Liver (tissue), 10 donors: Measurements from ENCODE around the gene LIPI. TPM values are rescaled to one million over a fixed set of nuclear protein-coding genes. Genes with fewer than 3 reads are reported as not detected.
"Not testable (repeated sequence)": the region's sequence is repeated elsewhere in the genome, so short reads cannot be mapped to it uniquely, and the experiment has no call there.

Experiments used
- DNase-seq: peaks from one replicate; pipeline ENCODE4 v3.0.0-alpha.2; 2017; ENCODE audit warnings: low spot score
- H3K27ac ChIP-seq, 2 donors: one replicate each; pipeline ENCODE4 v1.7.0; 2013; ENCODE audit warnings: inconsistent platforms in 2 of 2, low read length in 2 of 2, control low read depth in 1 of 2, low read depth in 1 of 2, mild to moderate bottlenecking in 1 of 2
- H3K27me3 ChIP-seq, 4 donors: one replicate each; pipeline versions ENCODE4 v1.6.1 to v1.7.0; 2013; ENCODE audit warnings: low read length in 3 of 4, inconsistent platforms in 1 of 4, mild to moderate bottlenecking in 1 of 4, moderate library complexity in 1 of 4; ENCODE audit not compliant: control insufficient read depth in 4 of 4, insufficient read depth in 4 of 4
- H3K36me3 ChIP-seq, 4 donors: one replicate each; pipeline versions ENCODE4 v1.6.1 to v1.7.0; 2013; ENCODE audit warnings: low read length in 3 of 4, mild to moderate bottlenecking in 3 of 4, low read depth in 1 of 4, moderate library complexity in 1 of 4; ENCODE audit not compliant: control insufficient read depth in 4 of 4, insufficient read depth in 3 of 4
- H3K4me1 ChIP-seq, 4 donors: one replicate each; pipeline versions ENCODE4 v1.6.1 to v1.7.0; 2013; ENCODE audit warnings: low read length in 3 of 4, mild to moderate bottlenecking in 3 of 4, moderate library complexity in 1 of 4; ENCODE audit not compliant: control insufficient read depth in 4 of 4, insufficient read depth in 4 of 4
- H3K4me3 ChIP-seq, 3 donors: one replicate each; pipeline versions ENCODE4 v1.6.1 to v1.7.0; 2013; ENCODE audit warnings: low read length in 3 of 3, control low read depth in 1 of 3, low read depth in 1 of 3, mild to moderate bottlenecking in 1 of 3
- H3K9ac ChIP-seq, 2 donors: one replicate each; pipeline ENCODE4 v1.7.0; 2013; ENCODE audit warnings: low read length in 2 of 2, mild to moderate bottlenecking in 2 of 2, moderate library complexity in 2 of 2, control low read depth in 1 of 2, low read depth in 1 of 2
- H3K9me3 ChIP-seq, 4 donors: one replicate each; pipeline versions ENCODE4 v1.6.1 to v1.7.0; 2013; ENCODE audit warnings: low read length in 3 of 4; ENCODE audit not compliant: control insufficient read depth in 4 of 4
- WGBS: extraction: QIAGEN DNeasy Blood & Tissue Kit; methylation state at CpG from one replicate; pipeline ENCODE4 v1.1.7; 2013; 5-methylcytosine and 5-hydroxymethylcytosine counted together
- polyA plus RNA-seq, 2 donors: library from polyadenylated mRNA; stranded (reverse) in 1 of 2; unstranded in 1 of 2; fragments of 200-250 nt in 1 of 2; fragments of >200 nt in 1 of 2; fragmentation: Nextera tagmentation in 1 of 2; extraction: Ambion mirVana in 1 of 2; gene quantifications; one replicate each; pipeline versions ENCODE4 v1.2.1 to v1.2.3, GENCODE V29; 2013 to 2015
- small RNA-seq: library from RNA; depleted of rRNA; stranded (forward); fragments of <200 nt; gene quantifications from one replicate; pipeline ENCODE3, GENCODE V24; 2014
- total RNA-seq, 2 donors: library from RNA; depleted of rRNA; stranded (reverse); fragments of >200 nt; gene quantifications; one replicate each; pipeline ENCODE4 v1.2.3, GENCODE V29; 2014
- donor health status: healthy.
- donor health status: healthy.
- donor health status: healthy.
- donor health status: healthy.
- donor health status: healthy.

The LIPI gene
- total and polyA plus RNA-seq, 4 donors, result not detected

DNA sequence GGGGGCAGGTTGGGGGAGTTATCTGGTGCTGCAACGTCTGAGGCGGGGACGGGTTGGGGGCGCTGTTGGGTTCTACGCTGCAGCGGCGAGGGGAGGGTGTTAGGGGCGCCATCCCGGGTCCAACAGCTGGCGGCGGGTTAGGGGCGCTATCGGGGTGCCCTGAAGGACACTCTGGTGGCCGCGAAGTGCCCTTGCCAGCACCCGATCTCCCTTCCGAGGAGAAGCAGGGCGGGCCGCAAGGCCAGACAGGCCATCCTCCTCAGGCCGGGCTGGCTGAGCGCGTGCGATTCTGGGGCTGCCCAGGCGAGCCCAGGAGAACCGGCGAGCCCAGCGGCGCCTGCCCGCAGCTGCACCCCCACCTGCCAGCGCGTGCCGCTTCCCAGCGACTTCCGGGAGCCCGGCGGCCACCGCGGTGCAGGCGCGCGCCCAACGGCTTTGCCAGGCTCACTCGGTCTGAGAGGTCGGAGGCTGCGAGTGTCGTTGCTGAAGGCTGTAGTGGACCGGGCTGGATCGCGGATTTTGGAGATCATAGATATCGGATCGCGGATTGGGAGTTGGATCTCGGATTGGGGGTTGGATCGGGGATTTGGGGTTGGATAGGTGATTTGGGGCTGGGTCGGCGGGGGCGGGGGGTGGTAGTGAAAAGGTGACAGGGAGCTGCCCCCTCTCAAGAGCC lies 147.0 kb downstream of the LIPI start:
- 90% methylated on average over 57 of the region's 57 CpGs for WGBS
- not testable (repeated sequence) for H3K4me1 ChIP-seq, H3K4me3 ChIP-seq

GRCh38 chr21:14062684-14063083 lies 148.1 kb downstream of the LIPI start:
- H3K27me3 ChIP-seq, DNase-seq, H3K4me3 ChIP-seq, H3K9me3 ChIP-seq, H3K4me1 ChIP-seq, H3K36me3 ChIP-seq, H3K9ac ChIP-seq, H3K27ac ChIP-seq: not testable (repeated sequence)
- WGBS, result 97% methylated on average over 19 of the region's 19 CpGs

More for the DNA sequence above, 147.0 kb downstream of the LIPI start:
- DNase-seq, H3K9ac ChIP-seq, H3K27ac ChIP-seq, H3K9me3 ChIP-seq, H3K36me3 ChIP-seq, H3K27me3 ChIP-seq: not testable (repeated sequence)

GRCh38 chr21:14061820-14062219 lies 148.9 kb downstream of the LIPI start:
- not testable (repeated sequence) for H3K9ac ChIP-seq, H3K4me3 ChIP-seq, DNase-seq, H3K4me1 ChIP-seq, H3K27me3 ChIP-seq, H3K9me3 ChIP-seq, H3K36me3 ChIP-seq, H3K27ac ChIP-seq
- WGBS, result 95% methylated on average over 10 of the region's 10 CpGs

DNA sequence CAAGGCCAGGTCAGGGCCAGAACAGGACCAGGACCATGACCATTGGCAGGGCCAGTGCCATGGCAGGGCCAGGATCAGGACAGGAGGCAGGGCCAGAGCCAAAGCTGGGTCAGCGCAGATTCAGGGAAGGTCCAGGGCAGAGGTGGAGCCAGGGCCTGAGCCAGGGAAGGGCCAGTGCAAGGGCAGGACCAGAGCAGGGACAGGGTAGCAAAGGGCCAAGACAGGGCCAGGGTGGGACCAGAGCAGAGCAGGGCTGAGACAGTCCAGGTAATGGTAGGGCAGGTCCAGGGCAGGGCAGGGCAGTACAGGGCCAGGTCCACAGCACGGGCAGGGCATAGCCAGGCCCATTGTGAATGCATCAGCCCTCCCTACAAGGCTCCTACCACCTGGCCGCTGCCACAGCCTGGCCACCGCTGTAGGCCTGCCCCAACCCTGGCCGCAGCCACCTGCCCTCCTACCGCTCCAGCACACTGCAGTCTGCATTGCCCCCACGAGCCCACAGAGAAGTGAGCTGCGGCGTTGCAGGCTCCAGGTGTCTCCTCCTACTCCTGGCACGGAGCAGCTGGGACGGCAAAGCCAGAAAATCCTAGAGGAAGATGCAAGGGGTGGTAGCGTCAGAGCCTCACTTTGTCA lies 151.6 kb downstream of the LIPI start:
- not testable (repeated sequence) for H3K4me1 ChIP-seq, H3K27ac ChIP-seq, H3K9ac ChIP-seq, H3K4me3 ChIP-seq, H3K36me3 ChIP-seq, H3K9me3 ChIP-seq, H3K27me3 ChIP-seq, DNase-seq
- 94% methylated on average over 12 of the region's 12 CpGs for WGBS

Small RNA genes lying within 50 kb of the gene (small RNA-seq; reads per million reads assigned to genes)
- gene RF01518, result not detected
- not detected for gene RNA5SP488

Other genes with a start within 250 kb of the LIPI start
- under 1 TPM; 0.08 to 0.19 TPM for gene RBM11, start 5.2 kb upstream of the LIPI start, total RNA-seq
- under 1 TPM in 1 of 2 donors, not detected in 1; 0.13 TPM for gene RBM11, start 5.2 kb upstream of the LIPI start, polyA plus RNA-seq
- 10 to 100 TPM; 18.6 to 37.2 TPM for gene HSPA13, start 172.2 kb upstream of the LIPI start, total RNA-seq
- gene HSPA13, start 172.2 kb upstream of the LIPI start, polyA plus RNA-seq, result 1 to 10 TPM; 4.9 to 7.8 TPM